T-helper 22 cell (primary cell): ENCODE results near the gene ADK.
"Not testable (repeated sequence)": the region's sequence is repeated elsewhere in the genome, so short reads cannot be mapped to it uniquely, and the experiment has no call there.

Source experiments
- DNase-seq: peaks from one replicate; pipeline ENCODE4 v3.0.0-alpha.2; 2020; ENCODE audit warnings: low read depth

The ADK gene

DNA sequence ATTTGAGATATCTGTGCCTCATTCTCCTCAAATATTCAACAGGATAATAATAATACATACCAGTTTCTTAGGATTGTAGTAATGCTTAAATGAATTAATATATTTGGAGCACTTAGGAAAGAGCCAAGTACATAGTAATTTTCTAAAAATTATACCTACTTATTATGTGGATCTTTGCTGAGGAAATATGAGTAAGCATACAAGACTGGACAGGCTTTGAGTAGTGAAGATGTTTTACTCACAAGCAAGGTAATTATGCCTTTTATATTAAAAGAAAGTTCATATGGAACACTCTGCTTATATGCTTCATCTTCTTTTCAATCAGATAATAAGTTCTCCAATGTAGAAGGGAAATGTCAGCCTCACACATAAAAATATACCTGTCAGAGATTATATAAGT, 337.9 kb downstream of the ADK start:
- no peak for DNase-seq

DNA sequence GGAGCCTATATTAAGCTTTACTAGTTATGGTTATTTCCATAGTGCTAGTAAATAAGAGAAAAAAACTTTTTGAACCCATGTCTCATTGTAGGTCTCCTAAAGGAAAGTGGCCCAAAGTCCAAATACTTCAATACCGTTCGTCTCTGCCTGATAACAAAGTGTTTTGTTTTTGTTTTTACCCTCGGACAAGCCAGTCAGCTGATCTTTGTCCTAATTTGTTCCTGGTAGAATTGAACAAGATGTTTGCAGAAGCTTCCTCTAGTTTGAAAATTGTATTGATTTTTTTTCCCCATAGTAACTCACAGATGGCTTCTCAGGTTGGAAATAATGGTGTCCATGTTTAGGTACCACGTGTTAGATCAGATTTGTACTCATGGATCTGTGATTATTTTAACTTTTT, 339.5 kb downstream of the ADK start:
- DNase-seq = no peak

DNA sequence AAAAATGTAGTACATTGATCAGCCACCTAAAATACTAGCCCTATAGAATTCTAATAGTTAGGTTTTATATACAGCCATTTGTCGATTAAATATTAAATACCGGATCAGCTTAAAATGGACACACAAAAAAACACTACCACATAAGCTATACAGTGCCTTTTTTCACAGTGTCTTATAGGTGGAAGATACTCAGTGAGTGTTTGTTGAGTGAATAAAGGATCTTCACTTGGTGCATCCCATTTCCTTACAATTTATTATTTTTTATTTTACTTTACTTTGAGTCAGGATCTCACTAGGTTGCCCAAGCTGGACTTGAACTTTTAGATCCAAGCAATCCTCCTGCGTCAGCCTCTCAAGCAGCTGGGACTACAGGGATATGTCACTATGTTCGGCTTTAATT, 340.0 kb downstream of the ADK start:
- no peak for DNase-seq

DNA sequence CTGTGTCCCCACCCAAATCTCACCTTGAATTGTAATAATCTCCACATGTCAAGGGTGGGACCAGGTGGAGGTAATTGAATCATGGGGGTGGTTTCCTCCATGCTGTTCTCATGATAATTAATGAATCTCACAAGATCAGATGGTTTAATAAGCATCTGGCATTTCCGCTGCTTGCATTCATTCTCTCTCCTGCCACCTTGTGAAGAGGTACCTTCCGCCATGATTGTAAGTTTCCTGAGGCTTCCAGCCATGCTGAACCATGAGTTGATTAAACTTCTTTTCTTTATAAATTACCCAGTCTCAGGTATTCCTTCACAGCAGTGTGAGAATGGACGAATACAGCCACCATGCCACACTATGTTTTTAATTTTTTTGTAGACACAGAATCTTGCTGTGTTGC, 345.3 kb downstream of the ADK start:
- DNase-seq = not testable (repeated sequence)

GRCh38 chr10:74498664-74499063, 347.6 kb downstream of the ADK start:
- not testable (repeated sequence) for DNase-seq

DNA sequence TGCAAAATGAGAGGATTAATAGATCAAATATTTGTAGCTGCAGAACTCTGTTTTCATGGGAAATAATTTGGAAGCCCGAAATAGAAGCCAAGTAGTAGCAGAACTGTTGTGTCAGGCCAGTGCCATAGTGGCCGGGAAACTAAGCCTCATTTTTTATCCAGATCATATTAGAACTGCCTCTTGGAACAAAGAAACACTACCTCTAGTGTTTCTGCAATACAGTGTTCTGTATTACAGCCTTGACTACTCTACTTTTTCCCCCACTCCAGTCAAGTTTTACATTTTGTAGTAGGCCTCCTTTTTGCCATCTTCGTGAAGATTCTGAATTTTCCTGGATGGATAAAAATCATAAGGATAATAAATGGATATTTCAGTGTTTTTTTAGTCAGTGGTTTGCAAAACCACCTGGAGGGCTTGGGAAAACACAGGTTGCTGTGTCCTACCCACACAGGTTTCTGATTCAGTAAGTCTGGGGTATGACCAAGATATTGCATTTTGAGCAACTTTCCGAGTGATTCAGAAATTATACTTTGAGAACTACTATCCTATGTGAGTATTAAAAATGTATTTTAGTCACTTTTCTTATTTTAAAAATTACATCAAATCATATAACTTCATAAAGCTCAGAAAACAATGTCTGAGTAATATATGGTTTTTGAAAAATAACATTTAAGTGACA, 349.1 kb downstream of the ADK start:
- DNase-seq = no peak

- DNase-seq = no peak
Observed at GRCh38 chr10:74500816-74501215, 349.8 kb downstream of the ADK start.

GRCh38 chr10:74502963-74503608, 352.1 kb downstream of the ADK start:
- no peak for DNase-seq

DNA sequence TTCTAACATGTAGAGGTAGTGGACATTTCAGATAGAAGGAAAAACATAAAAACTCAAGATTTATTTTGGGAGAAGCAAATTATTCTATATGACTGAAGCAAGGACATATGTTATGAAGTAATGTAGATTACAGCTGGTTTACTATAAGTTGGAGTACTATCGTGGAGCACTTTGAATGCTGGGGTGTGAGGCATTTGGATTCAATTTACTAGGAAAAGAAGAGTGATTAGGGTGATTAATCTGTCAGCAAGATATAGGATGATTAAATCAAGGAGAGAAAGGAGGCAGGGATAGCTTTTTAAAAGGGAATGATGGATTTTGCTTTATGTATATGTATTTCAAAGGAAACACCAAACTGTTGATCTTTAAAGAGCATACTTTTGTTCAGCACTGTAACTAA, 356.9 kb downstream of the ADK start:
- no peak for DNase-seq

GRCh38 chr10:74510594-74510993, 359.6 kb downstream of the ADK start:
- no peak for DNase-seq

GRCh38 chr10:74511051-74511450, 360.0 kb downstream of the ADK start:
- DNase-seq = no peak

DNA sequence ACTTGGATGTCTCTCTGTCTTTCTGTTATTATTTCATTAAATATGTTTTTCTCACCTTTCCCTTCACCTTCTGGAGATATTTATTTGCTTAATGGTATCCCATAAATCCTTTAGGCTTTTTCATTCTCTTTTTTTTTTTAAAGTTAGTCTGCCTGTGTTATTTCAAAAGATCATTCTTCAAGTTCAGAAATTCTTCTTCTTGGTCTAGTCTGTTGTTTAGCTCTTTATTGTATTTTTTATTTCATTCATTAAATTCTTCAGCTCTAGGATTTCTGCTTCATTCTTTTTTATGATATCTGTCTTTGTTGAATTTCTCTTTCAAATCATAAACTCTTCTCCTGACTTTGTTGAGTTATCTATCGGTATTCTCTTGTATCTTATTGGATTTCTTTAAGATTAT, 363.3 kb downstream of the ADK start:
- DNase-seq = no peak

DNA sequence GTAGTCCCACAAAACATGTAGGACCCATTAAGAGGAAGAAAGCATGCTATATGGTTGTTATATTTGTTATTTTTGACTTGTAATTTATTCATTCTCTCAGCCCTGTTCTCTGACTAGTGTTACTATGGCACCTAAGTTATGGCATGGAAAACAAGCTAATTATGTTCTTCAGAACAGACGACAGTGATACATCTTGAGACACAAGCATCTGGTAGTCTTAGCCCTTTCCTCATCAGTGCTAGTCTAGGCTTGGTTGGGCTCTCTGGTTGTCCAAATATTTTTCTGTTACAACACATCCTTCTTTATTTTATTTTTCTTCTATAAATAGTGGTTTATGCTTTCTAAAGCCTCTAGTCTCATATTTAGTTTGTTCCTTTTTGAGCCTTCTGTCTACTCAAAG, 367.0 kb downstream of the ADK start:
- no peak for DNase-seq

- DNase-seq = no peak
Observed at GRCh38 chr10:74521526-74521925, 370.5 kb downstream of the ADK start.

DNA sequence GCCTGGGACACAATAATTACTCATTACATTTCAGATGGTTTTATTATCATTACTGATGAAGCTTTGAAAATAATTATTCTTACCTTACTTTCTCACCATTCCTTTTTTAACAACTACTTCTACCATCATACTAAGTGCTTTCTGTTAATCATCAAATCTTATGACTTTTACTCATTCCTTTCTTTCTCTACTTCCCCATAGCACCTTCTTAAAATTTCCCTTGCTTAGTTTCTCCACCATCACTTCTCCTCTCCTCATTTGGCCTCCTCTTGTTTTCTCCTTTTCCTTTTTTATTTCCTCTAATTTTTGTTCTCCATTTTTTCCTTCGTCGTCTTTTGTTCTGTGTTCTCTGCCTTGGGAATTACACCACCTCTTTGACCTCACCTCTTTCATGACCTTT, 372.2 kb downstream of the ADK start:
- no peak for DNase-seq

DNA sequence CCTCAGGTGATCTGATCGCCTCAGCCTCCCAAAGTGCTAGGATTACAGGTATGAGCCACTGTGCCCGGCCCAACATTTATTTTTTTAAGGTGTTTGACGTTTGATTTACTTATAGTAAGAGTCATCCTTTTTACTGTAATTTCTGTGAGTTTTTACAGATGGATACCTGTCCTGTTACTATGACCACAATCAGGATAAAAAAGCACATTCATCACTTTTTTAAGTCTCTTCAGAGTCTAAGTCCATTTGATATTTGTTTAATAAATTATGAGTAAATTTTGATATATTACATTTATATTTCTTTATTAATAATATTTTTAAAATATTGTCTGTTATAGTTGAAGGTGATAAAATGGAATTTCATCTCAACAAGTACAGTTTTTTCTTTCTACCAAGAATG, 374.9 kb downstream of the ADK start:
- DNase-seq = no peak

DNA sequence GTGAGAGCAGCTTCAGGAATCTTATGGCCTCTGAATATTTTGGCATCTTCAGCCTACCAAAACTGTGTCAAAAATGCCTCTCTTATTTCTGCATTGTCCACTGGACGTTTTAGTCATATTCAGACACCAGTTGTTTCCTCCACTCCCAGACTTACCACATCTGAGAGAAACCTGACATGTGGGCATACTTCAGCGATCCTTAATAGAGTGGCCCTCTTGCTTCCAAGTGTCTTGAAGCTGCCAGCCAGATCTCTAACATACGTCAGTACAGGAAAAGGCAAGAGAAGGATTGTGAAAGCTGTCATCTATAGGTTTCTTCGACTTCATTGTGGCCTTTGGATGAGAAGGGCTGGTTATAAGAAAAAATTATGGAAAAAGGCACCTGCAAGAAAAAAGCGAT, 376.6 kb downstream of the ADK start:
- DNase-seq = not testable (repeated sequence)

DNA sequence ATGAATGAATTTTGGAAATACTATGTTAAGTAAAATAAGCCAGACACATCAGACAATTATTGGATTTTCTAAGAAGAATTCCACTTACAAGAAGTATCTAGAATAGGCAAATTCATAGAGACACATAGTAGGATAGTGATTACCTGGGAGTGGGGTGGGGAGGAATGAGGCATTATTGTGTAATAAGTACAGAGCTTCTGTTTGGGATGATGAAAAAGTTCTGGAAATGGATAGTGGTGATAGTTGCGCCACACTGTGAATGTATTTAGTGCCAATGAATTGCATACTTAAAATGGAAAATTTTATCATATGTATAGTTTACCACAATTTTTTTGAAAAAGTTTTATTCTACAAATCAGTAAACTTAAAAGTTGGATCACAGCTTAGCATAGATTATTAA, 378.2 kb downstream of the ADK start:
- DNase-seq = no peak

DNA sequence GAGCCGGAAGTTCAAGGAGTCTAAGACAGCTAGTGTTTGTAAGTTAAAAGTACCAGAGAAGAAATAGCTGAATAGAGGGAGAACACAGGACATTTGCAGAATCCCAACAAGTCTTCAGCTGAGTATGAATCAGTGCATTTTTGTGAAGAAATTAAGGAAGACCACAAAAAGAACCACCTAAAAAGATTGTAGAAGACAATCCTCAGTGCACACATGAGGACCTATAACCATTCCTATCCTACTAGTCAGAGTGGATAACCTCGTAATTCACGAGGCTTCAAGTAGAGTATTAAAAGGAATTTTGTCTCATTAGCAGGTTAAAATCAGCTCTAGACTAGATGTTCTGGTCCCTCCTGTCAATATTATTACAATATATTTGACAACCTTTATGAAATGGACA, 380.0 kb downstream of the ADK start:
- no peak for DNase-seq

GRCh38 chr10:74539317-74539716, 388.3 kb downstream of the ADK start:
- no peak for DNase-seq

DNA sequence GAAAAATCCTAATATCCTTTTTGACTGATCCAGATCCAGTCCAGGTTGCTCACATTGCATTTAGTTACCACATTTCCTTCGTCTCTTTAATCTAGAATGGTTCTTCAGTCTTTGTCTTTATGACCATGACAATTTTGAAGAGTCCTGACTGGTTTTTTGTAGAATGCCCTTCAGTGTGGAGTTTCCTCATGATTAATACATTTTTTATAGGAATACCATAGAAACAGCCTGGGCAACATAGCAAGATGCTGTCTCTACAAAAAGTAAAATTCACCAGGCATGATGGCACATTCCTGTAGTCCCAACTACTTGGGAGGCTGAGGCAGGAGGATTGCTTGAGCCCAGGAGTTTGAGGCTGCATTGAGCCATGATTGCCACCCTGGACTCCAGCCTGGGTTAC, 390.4 kb downstream of the ADK start:
- no peak for DNase-seq

GRCh38 chr10:74542077-74542476, 391.1 kb downstream of the ADK start:
- DNase-seq = no peak

GRCh38 chr10:74543276-74543675, 392.3 kb downstream of the ADK start:
- no peak for DNase-seq

GRCh38 chr10:74544106-74544505, 393.1 kb downstream of the ADK start:
- DNase-seq = no peak
